K562 (cell line): ENCODE measurements around the gene VARS1. TPM values are rescaled to one million over a fixed set of nuclear protein-coding genes. Genes with fewer than 3 reads are reported as not detected.
A peak's percentile ranks its signal among the peaks of the same experiment; 100 is the strongest.

Source experiments
- ATAC-seq: fragments of 200-7000 bp; cut with Tn5 transposase; 3 replicates; pipeline ENCODE4 v1.9.1; 2020; ENCODE audit warnings: moderate library complexity
- BruUV-seq: library from RNA; stranded (reverse); fragments of 400-500 nt; replicated peaks from 2 replicates; lab custom pipeline; 2021; lab: Mats Ljungman, UMichigan
- CTCF ChIA-PET: fragments of 300-600 bp; formaldehyde crosslinking; extraction: SDS; loops from one replicate; lab custom pipeline; 2021; ENCODE audit warnings: low intra/inter-chr PET ratio; lab: Yijun Ruan, JAX
- POLR2A ChIA-PET: fragments of 300-600, 350-650 bp; sonication (Branson Sonifier 250); formaldehyde crosslinking; extraction: SDS; loops from one replicate; lab custom pipeline; 2021; ENCODE audit warnings: antibody characterized with exemption, inconsistent platforms; lab: Yijun Ruan, JAX
- DNase-seq, 4 experiments: peaks; one replicate each; pipeline versions ENCODE4 v3.0.0 to v3.0.0-alpha.2; 2011 to 2018; ENCODE audit warnings: low spot score in 3 of 4, mixed read lengths in 3 of 4; ENCODE audit errors: extremely low read depth in 1 of 4
- FAIRE-seq: peaks from 2 replicates; lab custom pipeline; 2011; peaks lifted over from hg19 to GRCh38; lab: Jason Lieb, UNC
- H2AFZ ChIP-seq: 2 replicates; pipeline ENCODE4 v1.6.0; 2011; ENCODE audit warnings: low read depth, low read length, control low read depth, inconsistent platforms
- H3K27ac ChIP-seq: fragments of 200-600 bp; 3 replicates; pipeline ENCODE4 v1.8.0; 2011; ENCODE audit warnings: low read depth, mild to moderate bottlenecking, control low read depth, inconsistent platforms, low read length, moderate library complexity, mixed read lengths; ENCODE audit errors: extremely low read depth
- H3K27me3 ChIP-seq, 2 experiments: fragments of 300-600 bp in 1 of 2; 2 replicates in 1 of 2; 3 replicates in 1 of 2; pipeline versions ENCODE4 v1.6.0 to v1.8.0; 2011; ENCODE audit warnings: inconsistent platforms in 2 of 2, low read length in 2 of 2, mild to moderate bottlenecking in 1 of 2, mixed read lengths in 1 of 2, moderate library complexity in 1 of 2; ENCODE audit not compliant: control insufficient read depth in 2 of 2, insufficient read depth in 2 of 2
- H3K36me3 ChIP-seq: fragments of 300-600 bp; 3 replicates; pipeline ENCODE4 v1.8.0; 2011; ENCODE audit warnings: mild to moderate bottlenecking, low read length, inconsistent platforms; ENCODE audit not compliant: control insufficient read depth, insufficient read depth
- H3K4me1 ChIP-seq, 2 experiments: fragments of 200-600 bp in 1 of 2; replicated peaks in 1 of 2; 2 replicates in 1 of 2; 3 replicates in 1 of 2; pipeline versions ENCODE4 v1.5.1 to v1.8.0; 2011; ENCODE audit warnings: inconsistent platforms in 2 of 2, low read length in 2 of 2, mild to moderate bottlenecking in 1 of 2, mixed read lengths in 1 of 2, moderate library complexity in 1 of 2; ENCODE audit not compliant: control insufficient read depth in 2 of 2, insufficient read depth in 2 of 2
- H3K4me2 ChIP-seq: 2 replicates; pipeline ENCODE4 v1.6.1; 2011; ENCODE audit warnings: low read length, control low read depth, inconsistent platforms, mixed read lengths; ENCODE audit not compliant: insufficient read depth
- H3K4me3 ChIP-seq: fragments of 200-600 bp; sonication (generic), shearing (Covaris generic); 2 replicates; pipeline ENCODE4 v1.5.1; 2016; ENCODE audit warnings: control low read depth, inconsistent platforms
- H3K79me2 ChIP-seq: fragments of 200-600 bp; 3 replicates; pipeline ENCODE4 v1.8.0; 2011; ENCODE audit warnings: low read length, inconsistent platforms; ENCODE audit not compliant: control insufficient read depth, insufficient read depth
- H3K9ac ChIP-seq, 2 experiments: 2 replicates each; pipeline versions ENCODE4 v1.6.0 to v1.6.1; 2011; ENCODE audit warnings: low read depth in 2 of 2, low read length in 2 of 2, control low read depth in 1 of 2, inconsistent platforms in 1 of 2, mild to moderate bottlenecking in 1 of 2, mixed read lengths in 1 of 2; ENCODE audit not compliant: insufficient read depth in 1 of 2
- H3K9me1 ChIP-seq: one replicate; pipeline ENCODE4 v1.6.0; 2011; ENCODE audit warnings: inconsistent platforms, mild to moderate bottlenecking, low read length, moderate library complexity; ENCODE audit not compliant: control insufficient read depth, insufficient read depth
- H3K9me3 ChIP-seq: replicated peaks from 2 replicates; pipeline ENCODE4 v1.5.1; 2011; ENCODE audit warnings: low read depth, low read length, inconsistent platforms; ENCODE audit not compliant: control insufficient read depth, insufficient read depth
- H4K20me1 ChIP-seq: replicated peaks from 2 replicates; pipeline ENCODE4 v1.6.1; 2011; ENCODE audit warnings: low read length, inconsistent platforms, mixed read lengths; ENCODE audit not compliant: control insufficient read depth, insufficient read depth
- CAMTA2 ChIP-seq: fragments of 250-450 bp; sonication (Bioruptor Pico); conservative IDR thresholded peaks from 2 replicates; pipeline ENCODE4 v1.5.1; 2022
- CBFB ChIP-seq: sonication (generic); formaldehyde crosslinking; IDR thresholded peaks from 2 replicates; pipeline ENCODE4 v1.4.0; 2020; ENCODE audit warnings: mild to moderate bottlenecking, missing genetic modification reagents
- CBX3 ChIP-seq, 2 experiments: IDR thresholded peaks; 1 replicate in 1 of 2; 2 replicates in 1 of 2; pipeline ENCODE4 v1.6.1; 2012; ENCODE audit warnings: inconsistent platforms in 2 of 2, low read length in 2 of 2, borderline replicate concordance in 1 of 2, control low read depth in 1 of 2
- CHD1 ChIP-seq: fragments of 200-600 bp; sonication (generic); IDR thresholded peaks from one replicate; pipeline ENCODE4 v1.6.1; 2012; ENCODE audit warnings: mild to moderate bottlenecking, moderate library complexity, low read length, inconsistent platforms
- EWSR1 ChIP-seq: fragments of 450-650 bp; IDR thresholded peaks from 2 replicates; pipeline ENCODE4 v1.6.1; 2018; ENCODE audit warnings: borderline replicate concordance, mild to moderate bottlenecking, low read depth, moderate library complexity; ENCODE audit not compliant: partially characterized antibody
- IFI16 ChIP-seq: fragments of 250-450 bp; sonication (Bioruptor Pico); IDR thresholded peaks from 2 replicates; pipeline ENCODE4 v2.1.2; 2022; ENCODE audit warnings: mild to moderate bottlenecking, inconsistent platforms
- KDM1A ChIP-seq, 2 experiments: fragments of 450-650 bp; IDR thresholded peaks; 2 replicates each; pipeline ENCODE4 v1.6.1; 2016; ENCODE audit warnings: mild to moderate bottlenecking in 2 of 2
- KDM5B ChIP-seq: fragments of 200-600 bp; sonication (generic); IDR thresholded peaks from 2 replicates; pipeline ENCODE4 v1.6.1; 2012; ENCODE audit warnings: low read depth, mild to moderate bottlenecking, moderate library complexity, low read length, control low read depth, inconsistent platforms; ENCODE audit not compliant: insufficient replicate concordance
- L3MBTL2 ChIP-seq: fragments of 450-650 bp; IDR thresholded peaks from 2 replicates; pipeline ENCODE4 v1.6.1; 2016; ENCODE audit warnings: mild to moderate bottlenecking, moderate library complexity
- MTF1 ChIP-seq: fragments of 250-450 bp; sonication (Bioruptor Pico); IDR thresholded peaks from 2 replicates; pipeline ENCODE4 v1.9.0; 2021; ENCODE audit warnings: moderate library complexity, mild to moderate bottlenecking, inconsistent platforms, borderline replicate concordance
- NEUROD1 ChIP-seq: fragments of 150-350 bp; IDR thresholded peaks from 2 replicates; pipeline ENCODE4 v1.6.1; 2014; ENCODE audit warnings: borderline replicate concordance, low read length, low read depth; ENCODE audit not compliant: partially characterized antibody
- PHTF2 ChIP-seq: fragments of 250-450 bp; sonication (Bioruptor Pico); IDR thresholded peaks from 2 replicates; pipeline ENCODE4 v1.5.0; 2021; ENCODE audit warnings: mild to moderate bottlenecking
- RAD51 ChIP-seq: fragments of 450-650 bp; IDR thresholded peaks from 2 replicates; pipeline ENCODE4 v1.7.1; 2016; ENCODE audit warnings: low read depth, mild to moderate bottlenecking, borderline replicate concordance
- ZNF316 ChIP-seq: fragments of 450-650 bp; IDR thresholded peaks from 2 replicates; pipeline ENCODE4 v1.6.1; 2016
- ZNF778 ChIP-seq: fragments of 450-650 bp; formaldehyde crosslinking; IDR thresholded peaks from 2 replicates; pipeline ENCODE4 v1.4.0; 2020; ENCODE audit warnings: mild to moderate bottlenecking, moderate library complexity
- WGBS: fragments of 100-300 bp; shearing (Covaris generic); methylation state at CpG from one replicate; pipeline ENCODE4 v1.1.6; 2016; ENCODE audit warnings: low coverage, mixed read lengths; ENCODE audit not compliant: insufficient coverage; ENCODE audit errors: missing lambda C conversion rate; 5-methylcytosine and 5-hydroxymethylcytosine counted together
- in situ Hi-C: fragments of 300-500 bp; cut with MboI; formaldehyde crosslinking; loops from 4 replicates; pipeline ENCODE4 v1.15.0; 2018; ENCODE audit warnings: inconsistent platforms, mixed read lengths
- intact Hi-C: fragments of 100-400 bp; cut with micrococcal nuclease; formaldehyde crosslinking; loops from 2 replicates; pipeline ENCODE4 v1.14.2; 2022
- polyA plus RNA-seq, 8 experiments: library from polyadenylated mRNA; depleted of rRNA in 4 of 8; stranded (reverse) in 5 of 8; unstranded in 3 of 8; fragments of >200 nt; fragmentation: Nextera tagmentation in 2 of 8; fragmentation: Illumina TruSeq in 1 of 8; extraction: Ambion mirVana in 2 of 8; extraction: Trizol in 1 of 8; gene quantifications; 2 replicates each; pipeline versions ENCODE4 v1.2.1 to v1.2.3, GENCODE V29; 2011 to 2014; ENCODE audit warnings: inconsistent platforms in 1 of 8, missing spikeins in 1 of 8
- total RNA-seq, 7 experiments: library from RNA; depleted of rRNA in 6 of 7; stranded (reverse); fragments of >200 nt in 6 of 7; fragmentation: Illumina TruSeq in 2 of 7; extraction: Trizol in 2 of 7; gene quantifications; 2 replicates each; pipeline versions ENCODE4 v1.2.1 to v1.2.3, GENCODE V29; 2011 to 2021; ENCODE audit warnings: low replicate concordance in 1 of 7
- TF ChIP-seq, protein P1 (sequence below): fragments of 250-450 bp; sonication (Bioruptor Pico); IDR thresholded peaks from 2 replicates; pipeline ENCODE4 v1.8.0; 2022; ENCODE audit warnings: inconsistent platforms
- TF ChIP-seq, protein P2 (sequence below): fragments of 450-650 bp; formaldehyde crosslinking; IDR thresholded peaks from 2 replicates; pipeline ENCODE4 v1.4.0; 2022; ENCODE audit warnings: missing genetic modification characterization
- TF ChIP-seq, protein P3 (sequence below): fragments of 450-650 bp; IDR thresholded peaks from 2 replicates; pipeline ENCODE4 v1.6.1; 2016
- TF ChIP-seq, protein P4 (sequence below): fragments of 250-450 bp; sonication (Bioruptor Pico); IDR thresholded peaks from 2 replicates; pipeline ENCODE4 v1.8.0; 2022; ENCODE audit warnings: moderate library complexity, mild to moderate bottlenecking, inconsistent platforms

Gene VARS1
- total and polyA plus RNA-seq, 9 of the 15 experiments (the other 6 are each of a cell fraction or from before 2014, with no cell fraction given), result 2.9 to 488 (median 130) TPM

DNA sequence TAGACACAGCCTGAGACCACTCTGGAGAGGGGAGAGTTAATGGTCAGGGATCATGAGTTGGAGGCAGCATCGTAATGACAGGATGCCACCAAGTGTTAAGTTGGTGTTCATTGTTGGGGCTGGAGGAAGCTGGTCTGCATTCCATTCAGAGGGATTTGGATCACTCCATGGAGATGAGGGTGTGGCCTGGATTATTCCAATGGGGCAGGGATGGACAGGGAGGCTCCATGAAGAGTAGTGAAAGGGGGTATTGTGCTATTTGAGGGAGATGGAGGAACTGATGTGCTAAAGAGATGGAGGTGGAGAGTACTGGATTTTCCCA lies 32.0 kb downstream of the VARS1 start:
- intact Hi-C loops, result no loop called here
- Histone ChIP-seq H3K9me1 (no peaks in the 10 kb centered on the region), H3K27ac (no peak overlapping the region), H3K79me2 (no peaks in the 10 kb centered on the region), H3K27me3 (no peaks in the 10 kb centered on the region), H2AFZ (no peak overlapping the region), H3K4me2 (no peak overlapping the region), H3K36me3 (peaks cover 55% of the 10 kb centered on the region), H4K20me1 (no peaks in the 10 kb centered on the region), H3K4me1 (peaks cover 0 to 25% of the 10 kb centered on the region in 2 experiments; a peak in 3 of 5 replicates), H3K9ac (peak overlapping the region in 1 of 2 experiments; percentile 40; a peak in 2 of 4 replicates), H3K9me3 (no peaks in the 10 kb centered on the region), H3K4me3 (no peak overlapping the region)
- DNase-seq (no peak), ATAC-seq (peak; percentile 4), FAIRE-seq (no peak)
- POLR2A ChIA-PET, result interaction anchor here (0.6 to 4.6 kb wide), 4 partner anchors 9 to 87 kb away, joined by 3 to 29 read pairs (median 6); partner anchors contain the start of genes CLIC1 and MSH5
- BruUV-seq, result no TSS peak
- in situ Hi-C loops, result no loop called here
- CTCF ChIA-PET, result no interaction called here
- WGBS, result 30% methylated on average over 1 of the region's 1 CpG
- TF ChIP-seq IFI16 (CRISPR knock-in tag) (no peak), CBX3 (IDR thresholded peaks at IDR 0.05; ENCODE audit: borderline replicate concordance in 1 of 2, low read length in 2 of 2) (no peak), EWSR1 (no peak), KDM5B (peak; percentile 23), CBFB (CRISPR knock-in tag) (no peak), MTF1 (no peak), KDM1A (IDR thresholded peaks at IDR 0.05) (no peak), PHTF2 (CRISPR knock-in tag) (no peak), CAMTA2 (no peak), RAD51 (no peak), L3MBTL2 (no peak), ZNF316 (no peak), CHD1 (no peak), NEUROD1 (no peak), ZNF778 (CRISPR knock-in tag) (no peak)
- TF ChIP-seq, protein P1, sequence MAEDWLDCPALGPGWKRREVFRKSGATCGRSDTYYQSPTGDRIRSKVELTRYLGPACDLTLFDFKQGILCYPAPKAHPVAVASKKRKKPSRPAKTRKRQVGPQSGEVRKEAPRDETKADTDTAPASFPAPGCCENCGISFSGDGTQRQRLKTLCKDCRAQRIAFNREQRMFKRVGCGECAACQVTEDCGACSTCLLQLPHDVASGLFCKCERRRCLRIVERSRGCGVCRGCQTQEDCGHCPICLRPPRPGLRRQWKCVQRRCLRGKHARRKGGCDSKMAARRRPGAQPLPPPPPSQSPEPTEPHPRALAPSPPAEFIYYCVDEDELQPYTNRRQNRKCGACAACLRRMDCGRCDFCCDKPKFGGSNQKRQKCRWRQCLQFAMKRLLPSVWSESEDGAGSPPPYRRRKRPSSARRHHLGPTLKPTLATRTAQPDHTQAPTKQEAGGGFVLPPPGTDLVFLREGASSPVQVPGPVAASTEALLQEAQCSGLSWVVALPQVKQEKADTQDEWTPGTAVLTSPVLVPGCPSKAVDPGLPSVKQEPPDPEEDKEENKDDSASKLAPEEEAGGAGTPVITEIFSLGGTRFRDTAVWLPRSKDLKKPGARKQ (CRISPR knock-in tag), result no peak
- TF ChIP-seq, protein P2, sequence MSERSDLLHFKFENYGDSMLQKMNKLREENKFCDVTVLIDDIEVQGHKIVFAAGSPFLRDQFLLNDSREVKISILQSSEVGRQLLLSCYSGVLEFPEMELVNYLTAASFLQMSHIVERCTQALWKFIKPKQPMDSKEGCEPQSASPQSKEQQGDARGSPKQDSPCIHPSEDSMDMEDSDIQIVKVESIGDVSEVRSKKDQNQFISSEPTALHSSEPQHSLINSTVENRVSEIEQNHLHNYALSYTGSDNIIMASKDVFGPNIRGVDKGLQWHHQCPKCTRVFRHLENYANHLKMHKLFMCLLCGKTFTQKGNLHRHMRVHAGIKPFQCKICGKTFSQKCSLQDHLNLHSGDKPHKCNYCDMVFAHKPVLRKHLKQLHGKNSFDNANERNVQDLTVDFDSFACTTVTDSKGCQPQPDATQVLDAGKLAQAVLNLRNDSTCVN (CRISPR knock-in tag), result peak; percentile 58; the same call in 1 of the 2 replicates
- TF ChIP-seq, protein P3, sequence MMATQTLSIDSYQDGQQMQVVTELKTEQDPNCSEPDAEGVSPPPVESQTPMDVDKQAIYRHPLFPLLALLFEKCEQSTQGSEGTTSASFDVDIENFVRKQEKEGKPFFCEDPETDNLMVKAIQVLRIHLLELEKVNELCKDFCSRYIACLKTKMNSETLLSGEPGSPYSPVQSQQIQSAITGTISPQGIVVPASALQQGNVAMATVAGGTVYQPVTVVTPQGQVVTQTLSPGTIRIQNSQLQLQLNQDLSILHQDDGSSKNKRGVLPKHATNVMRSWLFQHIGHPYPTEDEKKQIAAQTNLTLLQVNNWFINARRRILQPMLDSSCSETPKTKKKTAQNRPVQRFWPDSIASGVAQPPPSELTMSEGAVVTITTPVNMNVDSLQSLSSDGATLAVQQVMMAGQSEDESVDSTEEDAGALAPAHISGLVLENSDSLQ, result no peak
- TF ChIP-seq, protein P4, sequence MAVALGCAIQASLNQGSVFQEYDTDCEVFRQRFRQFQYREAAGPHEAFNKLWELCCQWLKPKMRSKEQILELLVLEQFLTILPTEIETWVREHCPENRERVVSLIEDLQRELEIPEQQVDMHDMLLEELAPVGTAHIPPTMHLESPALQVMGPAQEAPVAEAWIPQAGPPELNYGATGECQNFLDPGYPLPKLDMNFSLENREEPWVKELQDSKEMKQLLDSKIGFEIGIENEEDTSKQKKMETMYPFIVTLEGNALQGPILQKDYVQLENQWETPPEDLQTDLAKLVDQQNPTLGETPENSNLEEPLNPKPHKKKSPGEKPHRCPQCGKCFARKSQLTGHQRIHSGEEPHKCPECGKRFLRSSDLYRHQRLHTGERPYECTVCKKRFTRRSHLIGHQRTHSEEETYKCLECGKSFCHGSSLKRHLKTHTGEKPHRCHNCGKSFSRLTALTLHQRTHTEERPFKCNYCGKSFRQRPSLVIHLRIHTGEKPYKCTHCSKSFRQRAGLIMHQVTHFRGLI (CRISPR knock-in tag), result no peak
